NCI-H1694 (cell line): ENCODE data around the gene UBXN4.
"Not testable (repeated sequence)": the region's sequence is repeated elsewhere in the genome, so short reads cannot be mapped to it uniquely, and the experiment has no call there.

ENCODE experiments used
- DNase-seq: peaks from one replicate; lab custom pipeline; 2025; lab: John Stamatoyannopoulos, UW

Gene UBXN4

DNA sequence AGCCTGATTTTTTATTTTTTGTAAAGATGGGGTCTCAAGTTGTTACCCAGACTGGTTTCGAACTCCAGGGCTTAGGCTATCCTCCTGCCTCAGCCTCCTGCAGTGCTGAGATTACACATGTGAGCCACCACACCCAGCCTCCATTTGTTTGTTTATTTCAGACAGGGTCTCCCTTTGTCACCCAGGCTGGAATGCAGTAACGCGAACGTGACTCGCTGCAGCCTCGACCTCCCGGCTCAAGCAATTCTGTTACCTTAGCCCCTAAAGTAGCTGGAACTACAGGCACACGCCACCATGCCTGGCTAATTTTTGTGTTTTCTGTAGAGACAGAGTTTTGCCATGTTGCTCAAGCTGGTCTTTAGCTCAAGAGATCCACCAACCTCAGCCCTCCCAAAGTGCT, 27.2 kb downstream of the UBXN4 start:
- no peak for DNase-seq

DNA sequence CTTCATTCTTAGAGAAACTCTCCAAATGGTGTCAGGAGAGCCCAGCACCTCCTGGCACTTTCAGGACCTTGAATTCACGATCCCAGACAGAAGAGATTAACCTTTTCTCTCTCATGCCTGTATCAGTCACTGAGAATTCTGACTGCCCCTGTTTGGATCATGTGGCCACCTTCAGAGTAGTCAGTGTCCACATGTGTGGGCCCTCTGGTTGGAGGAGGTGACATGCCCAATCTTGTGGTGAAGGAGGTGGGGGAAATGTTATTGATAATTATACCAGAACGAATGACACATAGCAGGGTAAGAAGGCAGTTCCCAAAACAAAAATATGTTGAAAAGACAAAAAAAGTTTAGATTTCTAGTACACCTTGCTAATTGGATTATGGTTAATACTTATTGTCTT, 31.7 kb downstream of the UBXN4 start:
- no peak for DNase-seq

DNA sequence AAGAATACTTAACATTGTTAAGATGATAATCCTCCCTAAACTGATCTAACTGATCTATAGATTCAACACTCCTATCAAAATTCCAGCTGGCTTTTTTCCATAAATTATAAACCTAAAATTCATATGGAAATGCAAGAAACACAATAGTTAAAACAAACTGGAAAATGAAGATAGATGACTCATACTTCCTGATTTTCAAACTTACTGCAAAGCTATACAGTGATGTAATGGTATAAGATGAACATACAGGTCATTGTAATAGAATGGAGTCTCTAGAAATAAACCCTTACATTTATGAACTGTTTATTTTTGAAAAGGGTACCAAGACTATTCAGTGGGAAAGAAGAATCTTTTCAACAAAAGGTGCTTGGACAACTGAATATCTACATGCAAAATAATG, 32.3 kb downstream of the UBXN4 start:
- DNase-seq: no peak

DNA sequence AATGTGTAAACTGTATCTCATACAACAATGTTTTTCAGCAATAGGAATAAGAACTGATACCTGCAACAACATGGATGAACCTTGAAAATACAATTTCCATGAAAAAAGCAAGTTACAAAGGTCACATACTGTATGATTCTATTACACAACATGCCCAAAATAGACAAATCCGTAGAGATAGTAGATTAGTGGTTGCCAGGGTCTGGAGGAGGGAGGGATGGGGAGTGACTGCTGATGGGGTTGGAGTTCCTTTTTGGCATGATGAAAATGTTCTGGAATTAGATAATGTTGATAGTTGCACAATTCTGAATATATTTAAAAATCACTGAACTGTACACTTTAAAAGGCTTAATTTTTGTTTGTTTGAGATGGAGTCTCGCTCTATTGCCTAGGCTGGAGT, 33.8 kb downstream of the UBXN4 start:
- no peak for DNase-seq

DNA sequence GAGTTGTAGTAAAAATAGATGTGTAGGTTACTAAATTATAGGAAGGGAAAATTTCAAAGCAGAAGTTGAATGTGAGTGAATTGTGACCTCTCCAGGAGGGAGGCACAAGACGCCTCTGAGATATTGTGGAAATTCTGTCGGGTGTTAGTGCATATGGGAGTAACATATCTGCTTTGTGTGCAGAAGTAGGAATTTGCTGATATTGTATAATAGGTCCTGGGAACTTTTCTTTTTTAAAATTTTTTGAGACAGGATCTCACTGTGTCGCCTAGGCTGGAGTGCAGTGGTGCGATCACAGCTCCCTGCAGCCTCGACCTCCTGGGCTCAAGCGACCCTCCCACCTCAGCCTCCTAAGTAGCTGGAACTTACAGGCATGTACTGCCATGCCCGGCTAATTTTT, 34.7 kb downstream of the UBXN4 start:
- DNase-seq: no peak

DNA sequence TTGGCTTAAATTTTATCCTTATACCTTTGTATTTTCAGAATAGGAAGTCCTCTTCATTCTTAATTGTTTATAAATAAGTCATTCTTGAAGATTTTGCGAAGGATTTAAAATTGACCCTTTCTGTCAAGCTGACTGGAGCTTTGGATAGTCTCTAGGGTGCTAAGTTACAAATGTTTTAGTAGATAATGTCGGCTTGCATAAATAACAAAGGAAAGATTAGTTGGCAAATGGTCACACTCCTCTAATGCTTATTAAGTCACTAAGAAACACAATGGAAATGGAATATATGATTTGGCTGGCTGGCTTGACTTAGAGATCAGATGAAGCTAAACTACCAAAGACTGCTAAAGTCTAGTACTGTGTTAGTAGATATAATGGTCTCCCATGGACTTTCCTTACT, 40.6 kb downstream of the UBXN4 start:
- no peak for DNase-seq

DNA sequence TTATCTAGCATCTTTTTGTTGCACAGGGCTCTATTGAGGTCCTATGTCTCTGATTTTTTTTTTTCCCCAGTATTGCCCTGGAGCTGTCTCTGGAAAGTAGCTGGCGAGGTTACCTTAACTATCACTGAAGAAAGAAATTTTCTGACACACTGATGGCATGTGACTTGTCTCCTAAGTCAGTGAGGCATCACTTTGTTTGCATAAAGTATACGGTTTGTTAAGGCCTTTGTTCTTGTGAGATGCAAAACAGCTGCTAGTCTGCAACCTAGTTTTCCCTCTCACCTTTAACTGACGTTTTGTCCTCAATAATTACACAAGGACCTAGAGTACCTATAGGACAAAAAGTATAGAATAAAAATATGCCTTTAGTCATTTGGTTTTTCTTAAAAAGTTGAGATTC, 41.8 kb downstream of the UBXN4 start:
- no peak for DNase-seq

DNA sequence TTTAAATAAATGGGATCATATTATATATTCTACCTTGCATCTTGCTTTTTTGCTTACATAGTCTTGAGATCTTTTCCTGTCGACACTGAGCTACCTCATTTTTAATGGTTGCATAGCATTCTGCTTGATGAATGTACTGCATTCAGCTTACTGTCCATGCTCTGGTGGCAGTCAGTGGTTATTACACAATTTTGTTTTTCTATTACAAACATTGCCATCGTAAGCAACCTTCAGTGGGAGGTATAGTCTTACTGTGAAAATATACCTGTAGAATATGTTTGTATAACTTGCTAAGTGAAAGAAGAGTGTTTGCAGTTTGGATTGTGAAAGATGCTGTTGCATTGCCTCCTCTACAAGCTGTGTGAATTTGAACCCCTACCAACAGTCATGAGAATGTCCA, 43.4 kb downstream of the UBXN4 start:
- no peak for DNase-seq

DNA sequence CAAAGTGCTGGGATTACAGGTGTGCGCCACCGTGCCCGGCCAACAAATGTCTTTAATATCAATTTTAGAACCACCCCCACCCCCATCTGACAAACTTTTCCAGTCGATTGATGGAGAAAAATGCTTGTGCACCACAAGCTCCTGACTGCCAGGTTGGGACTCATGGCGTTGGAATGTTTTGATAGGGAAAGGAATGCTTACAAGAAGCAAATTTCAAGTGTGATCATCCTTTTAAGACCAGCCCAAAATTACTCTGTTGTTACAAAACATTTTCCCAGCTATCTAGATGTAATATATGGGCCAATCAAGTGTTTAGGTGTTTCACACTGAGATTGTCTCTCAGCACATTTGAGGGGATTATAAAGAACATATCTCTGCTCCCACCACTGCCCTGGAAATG, 45.2 kb downstream of the UBXN4 start:
- DNase-seq: no peak

DNA sequence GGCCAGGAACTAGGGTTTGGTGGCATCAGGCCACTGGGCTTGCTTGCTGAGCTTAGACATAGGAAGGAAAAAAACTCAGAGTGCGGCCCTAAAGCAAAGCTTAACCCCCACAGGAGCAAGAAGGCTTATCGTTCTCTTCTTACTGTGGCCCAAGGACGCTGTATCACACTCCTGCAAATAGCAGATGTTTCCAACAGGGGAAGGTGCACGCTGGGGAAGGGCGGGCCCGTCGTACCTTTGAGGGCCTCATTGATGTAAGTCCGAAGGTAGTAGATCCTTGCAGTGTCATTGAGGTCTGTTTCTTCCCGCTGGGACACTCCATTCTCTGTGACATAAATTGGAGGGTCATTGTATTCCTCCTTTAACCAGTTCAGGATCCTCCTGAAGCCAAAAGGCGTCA, 48.8 kb downstream of the UBXN4 start:
- no peak for DNase-seq

DNA sequence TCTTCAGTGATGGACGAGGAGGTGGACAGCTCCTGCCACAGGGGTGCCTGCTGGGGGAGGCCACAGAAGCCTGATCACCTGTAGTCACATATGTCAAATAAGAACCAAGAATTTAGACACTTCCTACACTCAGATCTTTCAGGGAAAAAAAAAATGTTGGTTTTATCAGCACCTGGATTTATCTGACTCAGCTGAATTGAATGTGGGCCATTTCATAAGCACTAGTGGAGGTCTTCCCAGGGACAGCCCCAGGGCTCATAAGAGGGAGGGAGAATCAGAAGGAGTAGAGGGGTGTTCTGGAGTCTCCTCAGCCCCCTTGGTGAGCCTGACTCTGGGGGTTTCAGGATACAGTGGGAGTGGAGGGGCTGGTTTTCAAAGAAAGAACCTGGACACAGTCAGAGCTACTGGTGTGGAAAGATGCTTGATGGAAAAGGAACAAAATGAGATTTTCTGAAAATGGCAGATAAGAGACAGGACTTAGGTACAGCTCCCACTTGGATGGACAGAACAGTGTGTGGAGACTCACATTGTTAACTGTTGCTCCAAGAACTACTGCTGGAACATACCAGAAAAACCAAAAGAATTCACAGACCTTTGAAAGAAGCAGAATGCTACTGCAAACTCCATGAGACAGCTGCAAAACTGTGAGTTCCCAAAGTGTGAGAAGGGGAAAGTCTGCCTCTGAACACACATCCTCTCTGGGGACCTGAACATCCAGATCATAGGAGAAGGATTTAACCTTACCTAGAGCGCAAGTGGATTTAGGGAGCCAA, 49.9 kb downstream of the UBXN4 start:
- no peak for DNase-seq

DNA sequence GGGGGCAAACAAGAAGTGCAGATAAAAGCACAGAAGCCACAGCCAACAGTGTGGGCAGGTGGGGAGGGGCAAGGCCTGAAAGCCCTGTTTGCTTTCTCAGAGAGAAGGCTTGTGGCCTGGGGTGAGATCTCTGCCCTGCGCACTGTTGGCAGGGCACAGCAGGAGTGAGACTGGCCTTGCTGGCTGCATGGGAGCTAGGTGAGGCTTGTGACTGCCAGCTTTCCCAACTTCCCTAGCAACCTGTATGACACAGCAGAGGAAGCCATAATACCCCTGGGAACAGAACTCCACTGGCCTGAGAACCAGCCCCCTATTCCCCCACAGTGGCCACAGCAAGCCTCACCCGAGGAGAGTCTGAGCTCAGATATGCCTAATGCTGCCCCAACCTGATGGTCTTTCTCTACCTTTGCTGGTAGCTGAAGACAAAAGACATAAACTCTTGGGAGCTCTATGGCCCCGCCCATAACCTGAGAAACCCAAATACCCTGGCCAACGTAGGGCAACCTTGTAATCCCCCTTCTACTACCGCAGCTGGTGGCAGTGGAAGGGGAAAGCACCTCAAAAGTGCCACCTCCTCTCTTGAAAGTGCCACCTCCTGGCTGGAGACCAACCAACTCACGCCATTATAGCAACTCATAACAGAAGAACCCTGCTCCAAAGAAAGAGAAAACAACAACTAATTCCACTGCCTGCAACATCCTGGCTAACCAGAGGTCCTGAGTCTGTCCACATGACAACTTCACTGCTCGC, 50.9 kb downstream of the UBXN4 start:
- DNase-seq: no peak

DNA sequence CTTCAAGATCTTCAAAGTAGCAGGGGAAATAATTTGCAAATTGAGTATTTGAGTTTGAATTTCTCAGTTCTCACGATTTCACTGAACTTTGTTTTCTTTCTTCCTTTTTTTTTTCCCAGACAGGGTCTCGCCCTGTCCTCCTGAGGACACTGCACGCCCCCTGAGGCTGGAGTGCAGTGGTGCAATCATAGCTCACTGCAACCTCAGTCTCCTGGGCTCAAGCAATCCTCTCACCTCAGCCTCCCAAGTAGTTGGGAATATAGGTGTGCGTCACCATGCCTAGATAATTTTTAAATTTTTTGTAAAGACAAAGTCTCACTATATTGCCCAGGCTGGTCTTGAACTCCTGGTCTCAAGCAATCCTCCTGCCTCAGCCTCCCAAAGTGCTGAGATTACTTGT, 54.0 kb downstream of the UBXN4 start:
- not testable (repeated sequence) for DNase-seq

DNA sequence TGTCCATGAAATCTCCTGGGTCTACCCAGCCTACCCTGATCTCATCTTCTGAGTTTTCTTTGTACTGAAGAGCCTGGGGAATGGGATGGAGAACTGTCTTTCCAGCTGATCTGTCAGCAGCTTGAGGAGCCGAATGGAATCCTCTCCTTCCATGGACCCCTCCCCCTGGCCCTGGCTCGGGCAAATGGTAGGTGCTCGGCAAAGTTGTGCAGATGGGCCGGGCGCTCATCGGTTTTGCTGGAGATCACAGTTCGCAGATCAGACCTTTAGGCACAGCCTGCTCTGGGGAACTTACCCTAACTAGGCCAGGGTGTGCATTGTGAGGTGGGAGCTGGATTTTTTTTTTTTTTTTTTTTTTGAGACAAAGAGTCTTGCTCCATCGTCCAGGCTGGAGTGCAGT, 55.0 kb downstream of the UBXN4 start:
- DNase-seq: no peak

DNA sequence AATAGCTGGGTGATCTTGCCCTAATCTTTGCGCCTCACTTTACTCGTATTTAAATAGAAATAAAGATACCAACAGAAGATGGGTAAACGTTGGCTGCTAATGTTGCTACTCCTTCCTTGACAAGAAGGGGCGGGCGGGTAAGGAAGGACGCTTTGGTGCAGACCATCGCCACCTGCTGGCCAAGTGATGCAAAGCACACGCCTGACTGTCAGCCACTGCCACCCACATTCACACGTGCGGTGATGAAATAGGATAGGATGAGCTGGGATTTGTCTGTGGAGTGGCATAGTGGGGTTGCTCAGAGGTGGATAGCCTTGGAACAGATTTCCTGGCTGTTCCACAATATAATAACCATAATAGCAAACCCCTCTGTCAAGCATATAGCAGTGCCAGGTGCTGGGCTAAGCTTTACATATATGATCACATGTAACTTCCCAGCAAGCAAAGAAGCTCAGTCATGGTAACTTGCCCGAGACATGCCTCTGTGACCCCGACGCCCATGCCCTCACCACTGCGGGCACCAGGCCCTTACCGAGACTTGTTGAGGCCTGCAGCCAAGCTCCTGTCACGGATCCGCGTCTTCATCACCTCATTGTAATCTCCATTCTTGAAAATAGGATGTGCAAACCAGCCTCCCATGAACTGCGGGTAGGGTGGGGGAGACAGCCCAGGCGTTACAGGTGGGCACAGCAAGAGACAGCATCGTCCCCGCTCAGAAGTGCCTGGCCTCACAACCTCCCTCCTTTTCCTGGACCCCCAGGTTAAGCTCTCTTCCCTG, 56.0 kb downstream of the UBXN4 start:
- peak; percentile 42 for DNase-seq

DNA sequence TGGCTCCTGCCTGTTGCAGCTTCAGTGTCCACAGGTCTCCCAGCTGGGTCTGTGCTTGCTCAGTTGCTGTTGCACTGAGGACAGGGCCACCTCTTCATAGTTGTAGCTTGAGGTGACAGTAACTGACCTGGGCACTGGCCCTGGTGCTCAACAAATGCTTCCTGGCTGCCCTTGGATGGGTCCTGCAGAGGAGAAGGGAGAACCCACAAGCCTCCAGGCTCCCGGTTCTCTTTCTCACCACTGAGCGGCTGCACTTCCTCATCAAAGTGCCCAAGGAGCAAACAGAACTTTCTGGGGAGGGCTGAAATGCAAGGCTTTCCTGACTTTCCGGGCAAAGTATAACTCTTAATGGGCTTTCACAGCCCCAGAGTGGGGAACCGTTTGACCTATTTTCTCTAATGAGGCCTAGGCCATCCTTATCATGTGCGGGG, 56.6 kb downstream of the UBXN4 start:
- DNase-seq: no peak

DNA sequence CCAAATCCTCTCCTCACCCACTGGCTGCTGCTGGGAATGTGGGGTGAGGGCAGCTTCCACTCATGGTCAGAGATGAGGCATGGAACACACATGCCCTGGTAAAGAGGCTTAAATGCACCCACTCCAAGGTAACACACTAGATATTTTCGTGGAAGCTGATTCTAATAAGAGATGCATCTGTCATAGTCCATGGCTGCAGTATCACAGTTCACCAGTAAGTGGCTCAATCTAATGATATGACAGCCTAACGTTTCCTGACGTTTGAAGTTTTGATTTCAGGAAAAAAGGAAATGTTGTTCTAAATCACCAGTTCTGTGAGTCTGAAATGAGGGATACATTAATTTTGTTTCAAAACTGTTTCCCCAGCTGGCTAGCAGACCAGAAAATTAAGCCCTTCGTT, 57.1 kb downstream of the UBXN4 start:
- DNase-seq: no peak

DNA sequence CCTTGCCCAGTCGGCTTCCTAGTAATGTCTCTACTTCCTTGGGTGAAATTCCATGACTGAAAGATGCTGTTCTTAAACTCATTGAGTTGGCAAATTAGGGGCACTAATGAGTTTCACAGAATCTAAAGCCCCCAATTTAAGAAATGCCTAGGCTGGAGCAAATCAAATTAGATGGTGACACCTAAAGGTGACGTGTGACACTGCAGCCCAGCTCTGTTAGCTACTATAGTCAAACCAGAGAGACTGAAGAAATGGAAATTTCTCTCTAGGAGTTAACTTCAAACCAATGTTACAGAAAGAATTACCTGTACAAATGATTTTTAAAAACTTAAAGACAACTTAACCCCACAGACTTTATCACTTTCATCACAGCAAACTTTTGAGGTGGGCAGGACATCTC, 58.1 kb downstream of the UBXN4 start:
- no peak for DNase-seq

DNA sequence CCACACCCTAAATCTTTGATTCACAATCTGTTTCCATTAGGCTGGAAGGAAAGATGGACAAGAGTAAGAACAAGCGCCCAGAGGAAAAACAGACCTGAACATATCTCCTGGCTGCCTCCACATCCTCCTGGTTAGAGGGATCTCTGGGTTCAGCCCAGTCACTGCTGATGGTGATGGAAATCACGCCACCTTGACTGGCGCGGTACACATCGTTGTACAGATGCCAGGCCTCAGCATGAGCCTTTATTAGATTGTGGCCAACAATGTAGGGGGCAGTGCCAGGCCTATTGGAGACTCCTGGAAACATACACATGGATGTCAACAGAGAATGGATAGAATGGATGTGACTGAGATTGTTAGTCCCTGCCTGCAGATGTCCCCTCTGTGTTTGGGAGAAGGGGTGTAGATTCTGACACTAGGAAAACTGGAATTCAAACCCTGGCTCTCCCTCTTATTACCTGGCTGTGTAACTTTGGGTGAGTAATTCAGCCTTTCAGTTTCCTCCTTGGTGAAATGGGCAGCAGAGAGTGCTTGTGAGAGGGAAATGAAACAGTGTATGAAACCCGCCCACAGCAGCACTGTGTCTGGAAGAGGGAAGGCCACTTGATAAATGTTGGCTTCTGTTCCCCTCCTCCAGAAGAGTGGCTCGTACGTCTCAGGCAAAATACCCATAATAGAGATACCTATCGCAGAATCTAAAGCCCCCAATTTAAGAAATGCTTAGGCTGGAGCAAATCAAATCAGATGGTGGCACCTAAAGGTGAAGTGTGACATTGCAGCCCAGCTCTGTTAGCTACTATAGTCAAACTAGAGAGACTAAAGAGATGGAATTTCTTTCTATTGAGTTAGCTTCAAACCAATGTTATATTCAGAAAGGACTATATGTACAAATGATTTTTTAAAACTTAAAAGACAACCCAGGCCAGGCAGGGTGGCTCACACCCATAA, 59.1 kb downstream of the UBXN4 start:
- DNase-seq: no peak

DNA sequence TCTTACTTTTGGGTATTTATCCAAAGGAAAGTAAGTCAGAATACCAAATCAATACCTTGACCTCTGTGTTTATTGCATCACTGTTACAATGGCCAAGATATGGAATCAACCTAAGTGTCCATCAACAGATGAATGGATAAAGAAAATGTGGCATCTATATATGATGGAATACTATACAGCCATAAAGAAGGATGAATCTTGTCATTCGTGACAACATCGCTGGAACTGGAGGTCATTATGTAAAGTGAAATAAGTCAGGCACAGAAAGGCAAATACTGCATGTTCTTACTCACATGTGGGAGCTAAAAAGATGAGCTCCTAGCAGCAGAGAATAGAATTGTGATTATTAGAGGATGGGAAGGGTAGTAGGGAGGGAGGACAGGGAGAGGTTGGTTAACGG, 60.7 kb downstream of the UBXN4 start:
- no peak for DNase-seq

DNA sequence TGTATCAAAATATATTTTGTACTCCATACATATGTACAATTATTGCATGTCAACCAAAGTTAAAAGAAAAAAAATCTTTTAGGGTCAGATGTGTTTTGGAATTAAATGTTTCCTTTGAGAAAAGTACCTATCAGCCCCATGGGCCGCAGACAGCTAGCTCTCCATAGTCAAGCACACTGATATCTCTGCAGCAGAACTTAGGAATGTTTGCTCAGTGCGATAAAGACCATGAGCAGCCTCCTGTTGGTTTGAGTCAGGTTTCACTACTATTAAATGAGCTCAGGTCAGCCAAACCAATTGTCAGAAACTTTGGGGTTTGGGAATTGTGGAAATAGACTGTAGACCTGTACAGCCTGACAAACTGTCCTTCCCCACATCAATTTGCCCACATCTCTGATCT, 61.6 kb downstream of the UBXN4 start:
- no peak for DNase-seq

DNA sequence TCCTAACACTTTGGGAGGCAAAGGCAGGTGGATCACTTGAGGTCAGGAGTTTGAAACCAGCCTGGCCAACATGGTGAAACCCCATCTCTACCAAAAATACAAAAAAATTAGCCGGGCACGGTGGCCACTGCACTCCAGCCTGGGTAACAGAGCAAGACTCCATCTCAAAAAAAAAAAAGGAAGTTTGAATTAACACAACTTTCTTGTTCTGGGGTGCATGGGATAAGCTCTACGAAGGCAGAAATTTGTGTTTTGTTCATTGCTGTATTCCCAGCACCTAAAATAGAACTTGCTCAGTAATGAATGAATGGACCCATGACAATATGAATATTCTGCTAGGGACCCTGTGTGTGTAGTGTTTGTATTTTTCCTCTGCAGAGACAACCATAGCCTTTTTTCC, 66.2 kb downstream of the UBXN4 start:
- DNase-seq: not testable (repeated sequence)
